ENCODE measurements around the gene SLC49A4.
A peak's percentile ranks its signal among the peaks of the same experiment; 100 is the strongest.

The SLC49A4 gene

GRCh38 chr3:122911901-122912300 is 117.0 kb downstream of the SLC49A4 start:
- DNase-seq, result no peak

GRCh38 chr3:122912772-122913538 is 118.1 kb downstream of the SLC49A4 start:
- DNase-seq, result no peak

GRCh38 chr3:122913539-122914100 is 118.8 kb downstream of the SLC49A4 start:
- DNase-seq, result no peak

GRCh38 chr3:122915300-122916055 is 120.6 kb downstream of the SLC49A4 start:
- no peak for DNase-seq

- no peak for DNase-seq
These were observed 121.2 kb downstream of the SLC49A4 start for GRCh38 chr3:122916084-122916483.

- no peak for DNase-seq
These were observed 121.7 kb downstream of the SLC49A4 start for GRCh38 chr3:122916580-122916979.

GRCh38 chr3:122917412-122917811 is 122.5 kb downstream of the SLC49A4 start:
- DNase-seq, result no peak

GRCh38 chr3:122918576-122919290 is 123.9 kb downstream of the SLC49A4 start:
- DNase-seq, result no peak

- DNase-seq, result no peak
These were observed 124.4 kb downstream of the SLC49A4 start for GRCh38 chr3:122919291-122919610.

- no peak for DNase-seq
These were observed 126.1 kb downstream of the SLC49A4 start for GRCh38 chr3:122920986-122921385.

- DNase-seq, result peak; percentile 33
These were observed 127.2 kb downstream of the SLC49A4 start for GRCh38 chr3:122921791-122922651.

GRCh38 chr3:122923611-122924010 is 128.7 kb downstream of the SLC49A4 start:
- no peak for DNase-seq

GRCh38 chr3:122924056-122924455 is 129.2 kb downstream of the SLC49A4 start:
- no peak for DNase-seq

GRCh38 chr3:122925756-122926155 is 130.9 kb downstream of the SLC49A4 start:
- no peak for DNase-seq

GRCh38 chr3:122926322-122926721 is 131.5 kb downstream of the SLC49A4 start:
- DNase-seq, result no peak

GRCh38 chr3:122926811-122927210 is 131.9 kb downstream of the SLC49A4 start:
- no peak for DNase-seq

- DNase-seq, result no peak
These were observed 132.9 kb downstream of the SLC49A4 start for GRCh38 chr3:122927726-122928125.

- DNase-seq, result no peak
These were observed 133.7 kb downstream of the SLC49A4 start for GRCh38 chr3:122928396-122929187.

- no peak for DNase-seq
These were observed 134.6 kb downstream of the SLC49A4 start for GRCh38 chr3:122929188-122930062.

Data from NCI-H1436 (cell line).